AG04449 (cell line): Measurements from ENCODE around the gene ZIC5.

Experiments
- CTCF ChIA-PET: fragments of 350-600 bp; formaldehyde crosslinking; extraction: SDS; loops from one replicate; lab custom pipeline; 2021; ENCODE audit warnings: antibody characterized with exemption; lab: Yijun Ruan, JAX
- POLR2A ChIA-PET: fragments of 400-600, 350-600 bp; formaldehyde crosslinking; extraction: SDS; loops from one replicate; lab custom pipeline; 2020; ENCODE audit warnings: antibody characterized with exemption, inconsistent platforms; lab: Yijun Ruan, JAX
- DNase-seq: peaks from one replicate; pipeline ENCODE4 v3.0.0-alpha.2; 2010; ENCODE audit warnings: low read depth, low spot score
- H3K4me3 ChIP-seq: 2 replicates; pipeline ENCODE4 v1.5.1; 2011; ENCODE audit warnings: low read depth, mild to moderate bottlenecking, control low read depth, low read length
- TF ChIP-seq, protein P1 (sequence below): IDR thresholded peaks from one replicate; pipeline ENCODE4 v1.5.1; 2011; ENCODE audit warnings: mild to moderate bottlenecking, moderate library complexity, low read length, control low read depth, inconsistent platforms; ENCODE audit not compliant: insufficient read depth; ENCODE audit errors: missing control alignments

The ZIC5 gene

DNA sequence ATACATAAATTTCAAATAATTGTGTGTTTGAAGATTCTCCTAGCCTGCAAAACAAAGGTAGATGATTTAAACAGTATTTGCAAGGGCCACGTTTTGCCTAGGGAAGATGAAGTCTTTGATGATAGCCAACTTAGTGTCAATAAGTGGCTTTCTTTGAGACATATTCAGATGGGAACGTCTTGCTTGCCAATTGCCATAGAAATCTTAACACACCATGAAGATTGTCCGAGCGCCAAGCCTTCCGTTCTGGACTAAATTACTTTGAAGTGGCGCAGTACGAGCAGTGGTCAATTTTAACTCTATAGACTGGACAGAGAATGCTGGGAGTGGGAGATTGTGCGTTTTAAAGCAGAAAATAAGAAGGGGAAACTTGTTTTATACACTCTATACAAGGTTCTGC, 9.9 kb downstream of the ZIC5 start:
- ChIA-PET CTCF (no interaction called here), POLR2A (no interaction called here)
- TF ChIP-seq, protein P1, sequence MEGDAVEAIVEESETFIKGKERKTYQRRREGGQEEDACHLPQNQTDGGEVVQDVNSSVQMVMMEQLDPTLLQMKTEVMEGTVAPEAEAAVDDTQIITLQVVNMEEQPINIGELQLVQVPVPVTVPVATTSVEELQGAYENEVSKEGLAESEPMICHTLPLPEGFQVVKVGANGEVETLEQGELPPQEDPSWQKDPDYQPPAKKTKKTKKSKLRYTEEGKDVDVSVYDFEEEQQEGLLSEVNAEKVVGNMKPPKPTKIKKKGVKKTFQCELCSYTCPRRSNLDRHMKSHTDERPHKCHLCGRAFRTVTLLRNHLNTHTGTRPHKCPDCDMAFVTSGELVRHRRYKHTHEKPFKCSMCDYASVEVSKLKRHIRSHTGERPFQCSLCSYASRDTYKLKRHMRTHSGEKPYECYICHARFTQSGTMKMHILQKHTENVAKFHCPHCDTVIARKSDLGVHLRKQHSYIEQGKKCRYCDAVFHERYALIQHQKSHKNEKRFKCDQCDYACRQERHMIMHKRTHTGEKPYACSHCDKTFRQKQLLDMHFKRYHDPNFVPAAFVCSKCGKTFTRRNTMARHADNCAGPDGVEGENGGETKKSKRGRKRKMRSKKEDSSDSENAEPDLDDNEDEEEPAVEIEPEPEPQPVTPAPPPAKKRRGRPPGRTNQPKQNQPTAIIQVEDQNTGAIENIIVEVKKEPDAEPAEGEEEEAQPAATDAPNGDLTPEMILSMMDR: no peak
- DNase-seq: no peak
- H3K4me3 ChIP-seq: no peak overlapping the region

DNA sequence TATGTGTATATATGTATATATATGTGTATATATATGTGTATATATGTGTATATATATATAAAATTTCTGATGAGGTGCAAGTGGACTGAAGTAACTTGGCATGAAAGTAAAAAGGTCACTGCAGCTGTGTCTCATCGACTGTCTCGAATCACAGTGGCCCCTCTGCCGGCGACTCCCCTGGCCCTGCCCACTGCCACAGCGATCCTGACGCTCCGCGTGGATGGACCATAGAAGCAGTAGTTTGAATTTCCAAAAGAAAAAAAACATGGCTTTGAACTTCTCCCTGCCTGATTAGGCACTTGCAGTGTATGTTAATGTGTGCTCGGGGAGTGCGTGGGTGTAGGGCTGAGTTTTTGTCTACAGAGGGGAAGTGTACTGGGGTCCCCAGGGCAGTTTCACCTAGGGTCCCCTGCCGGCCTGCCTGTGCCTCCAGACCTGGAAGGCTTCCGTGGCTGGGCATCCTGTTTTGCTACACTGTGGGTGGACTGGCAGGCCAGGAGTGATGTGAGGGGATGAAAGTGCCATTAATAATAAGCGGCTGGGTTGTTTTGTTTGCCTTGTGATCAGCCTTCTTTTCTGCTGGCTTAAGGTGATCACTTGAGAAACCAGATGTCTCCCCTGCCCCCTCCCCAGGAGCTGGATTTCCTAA, 10.8 kb downstream of the ZIC5 start:
- ChIA-PET CTCF (no interaction called here), POLR2A (no interaction called here)
- no peak for DNase-seq
- TF ChIP-seq, protein P1: no peak
- H3K4me3 ChIP-seq: no peak overlapping the region

DNA sequence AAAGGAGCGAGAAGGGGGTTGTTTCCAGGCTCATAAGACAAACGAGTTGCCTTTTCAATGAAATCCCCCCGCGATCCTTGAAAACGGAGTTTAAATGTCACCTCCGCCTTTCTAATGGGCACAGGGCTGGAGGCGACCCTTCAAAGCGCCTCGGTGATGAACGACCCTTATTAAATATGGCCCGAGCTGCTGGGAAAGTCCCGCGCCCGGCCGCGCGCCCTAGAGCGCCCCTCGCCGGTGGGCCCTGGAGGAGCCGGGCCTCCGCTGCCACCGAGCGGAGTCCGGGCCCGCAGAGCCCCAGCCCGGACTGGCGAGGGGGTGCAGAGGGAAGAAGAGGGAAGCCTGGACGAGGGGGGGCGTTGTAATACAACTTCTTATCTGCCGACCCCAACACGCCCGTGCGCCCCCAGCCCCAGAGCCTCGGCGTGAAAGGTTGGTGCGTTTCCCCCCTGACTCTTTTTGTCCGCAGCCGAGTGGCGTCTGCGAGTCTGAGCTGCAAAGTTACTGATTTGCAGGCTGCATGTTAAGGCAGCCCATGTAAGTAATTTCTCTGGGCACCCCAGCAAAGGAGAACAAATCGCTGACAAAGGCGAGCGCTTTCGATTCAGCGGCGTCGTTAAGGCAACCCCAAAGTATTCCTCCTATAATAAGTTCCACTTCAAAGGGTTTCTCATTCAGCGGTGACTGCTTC, 11.9 kb downstream of the ZIC5 start:
- DNase-seq: no peak
- ChIA-PET POLR2A (no interaction called here), CTCF (no interaction called here)
- H3K4me3 ChIP-seq: no peak overlapping the region
- TF ChIP-seq, protein P1: no peak

DNA sequence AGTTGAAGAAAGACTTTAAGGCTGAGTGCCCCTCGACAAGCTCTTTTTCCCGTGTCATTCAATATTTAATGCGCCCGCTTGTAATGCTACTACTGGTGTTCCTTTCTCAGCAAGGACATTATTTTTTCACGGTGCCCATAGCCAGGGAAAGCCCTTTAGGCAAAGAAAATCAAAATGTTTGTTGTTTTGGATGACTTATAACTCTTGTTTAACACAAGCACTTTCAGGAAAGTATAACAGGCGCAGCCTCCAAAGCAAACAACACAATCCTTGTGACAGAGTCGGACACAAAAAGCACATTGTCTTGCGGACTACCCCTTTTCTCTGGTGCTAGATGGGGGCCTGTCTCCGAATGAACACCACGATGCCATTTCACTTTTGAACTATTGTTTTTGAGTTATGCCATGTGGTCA, 12.4 kb downstream of the ZIC5 start:
- TF ChIP-seq, protein P1: no peak
- ChIA-PET POLR2A (no interaction called here), CTCF (no interaction called here)
- H3K4me3 ChIP-seq: no peak overlapping the region
- no peak for DNase-seq

DNA sequence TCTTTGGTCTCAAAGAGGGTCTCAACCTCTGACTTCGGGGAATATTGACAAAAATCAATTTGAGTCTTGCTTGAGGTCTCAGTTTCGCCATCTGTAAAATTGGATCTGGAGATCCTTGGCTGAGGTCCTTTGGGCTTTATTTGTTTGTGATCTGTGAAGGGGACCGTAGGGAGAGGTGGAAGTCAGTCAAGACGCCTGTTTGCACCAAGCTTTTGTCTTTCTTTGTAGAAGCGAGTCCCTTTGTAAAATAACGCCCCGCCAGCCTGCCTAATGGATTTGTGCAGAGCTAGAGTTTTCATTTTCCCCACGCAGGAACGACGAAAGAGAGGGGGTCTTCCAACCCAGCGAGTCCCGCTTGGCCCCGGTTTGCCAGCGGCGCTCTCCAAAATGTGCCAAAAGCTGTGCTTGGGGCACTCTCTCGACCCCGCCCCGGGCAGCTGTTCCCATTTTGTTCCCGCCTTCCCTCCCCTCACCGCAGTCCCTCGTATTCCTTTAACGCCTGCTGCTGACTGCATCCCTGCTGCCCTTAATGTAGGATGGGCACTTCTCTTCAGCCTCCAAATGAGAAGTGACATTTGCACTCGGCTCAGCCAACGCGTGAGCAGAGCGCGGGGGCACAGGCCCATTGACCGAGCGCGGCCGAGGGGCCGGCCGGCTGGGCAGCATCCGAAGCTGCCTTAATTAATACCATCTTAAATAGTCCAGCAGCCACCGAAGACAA, 13.0 kb downstream of the ZIC5 start:
- CTCF ChIA-PET: no interaction called here
- DNase-seq: no peak
- POLR2A ChIA-PET: no interaction called here
- TF ChIP-seq, protein P1: no peak
- no peak overlapping the region for H3K4me3 ChIP-seq
